IMR-90 (cell line): ENCODE results near the gene RNF146. TPM values are rescaled to one million over a fixed set of nuclear protein-coding genes. Genes with fewer than 3 reads are reported as not detected.

ENCODE experiments used
- ATAC-seq: fragments of 200-7000 bp; cut with Tn5 transposase; 2 replicates; pipeline ENCODE4 v1.9.1; 2020; ENCODE audit warnings: low read depth, mild to moderate bottlenecking, moderate library complexity
- BruUV-seq: library from RNA; stranded (reverse); fragments of 400-500 nt; replicated peaks from 2 replicates; lab custom pipeline; 2021; lab: Mats Ljungman, UMichigan
- CTCF ChIA-PET: fragments of 300-600 bp; formaldehyde crosslinking; extraction: SDS; loops from one replicate; lab custom pipeline; 2021; ENCODE audit warnings: antibody characterized with exemption; lab: Yijun Ruan, JAX
- POLR2A ChIA-PET: fragments of 300-600 bp; sonication (Branson Sonifier 250); formaldehyde crosslinking; loops from one replicate; lab custom pipeline; 2022; ENCODE audit warnings: antibody characterized with exemption; ENCODE audit not compliant: unreplicated experiment; lab: Charles Lee
- DNase-seq: peaks from one replicate; pipeline ENCODE4 v3.0.0; 2013
- H2AFZ ChIP-seq: replicated peaks from 2 replicates; pipeline ENCODE3; 2013; ENCODE audit warnings: low read length, mild to moderate bottlenecking; ENCODE audit not compliant: poor library complexity
- H2AK5ac ChIP-seq: 2 replicates; pipeline ENCODE4 v1.6.1; 2013; ENCODE audit warnings: low read depth, low read length, inconsistent platforms
- H2AK9ac ChIP-seq: replicated peaks from 2 replicates; pipeline ENCODE3; 2013; ENCODE audit warnings: mild to moderate bottlenecking, low read depth, low read length, moderate library complexity; ENCODE audit not compliant: poor library complexity
- H2BK120ac ChIP-seq: 2 replicates; pipeline ENCODE4 v1.6.1; 2013; ENCODE audit warnings: low read depth, low read length, inconsistent platforms
- H2BK15ac ChIP-seq: 3 replicates; pipeline ENCODE4 v1.6.1; 2013; ENCODE audit warnings: low read depth, low read length, inconsistent platforms
- H2BK20ac ChIP-seq: 2 replicates; pipeline ENCODE4 v1.6.1; 2013; ENCODE audit warnings: low read depth, mild to moderate bottlenecking, inconsistent platforms, low read length, moderate library complexity
- H2BK5ac ChIP-seq: 2 replicates; pipeline ENCODE4 v1.6.1; 2013; ENCODE audit warnings: mild to moderate bottlenecking, low read depth, low read length, inconsistent platforms; ENCODE audit not compliant: poor library complexity, severe bottlenecking
- H3K14ac ChIP-seq: replicated peaks from 2 replicates; pipeline ENCODE4 v1.6.1; 2013; ENCODE audit warnings: low read depth, low read length, inconsistent platforms
- H3K18ac ChIP-seq: 2 replicates; pipeline ENCODE4 v1.6.1; 2013; ENCODE audit warnings: low read depth, low read length, control low read depth
- H3K23ac ChIP-seq: 2 replicates; pipeline ENCODE4 v1.6.1; 2013; ENCODE audit warnings: low read depth, low read length, inconsistent platforms
- H3K27ac ChIP-seq: 2 replicates; pipeline ENCODE4 v1.5.1; 2013; ENCODE audit warnings: mild to moderate bottlenecking, control low read depth, low read length; ENCODE audit not compliant: insufficient read depth
- H3K27me3 ChIP-seq: 2 replicates; pipeline ENCODE4 v1.6.1; 2013; ENCODE audit warnings: low read length; ENCODE audit not compliant: control insufficient read depth, insufficient read depth
- H3K36me3 ChIP-seq: 2 replicates; pipeline ENCODE4 v1.6.1; 2013; ENCODE audit warnings: low read length, mixed read lengths; ENCODE audit not compliant: control insufficient read depth, insufficient read depth
- H3K4ac ChIP-seq: 2 replicates; pipeline ENCODE4 v1.6.1; 2013; ENCODE audit warnings: low read depth, low read length, inconsistent platforms
- H3K4me1 ChIP-seq: 2 replicates; pipeline ENCODE4 v1.6.1; 2013; ENCODE audit warnings: low read length, mixed read lengths; ENCODE audit not compliant: control insufficient read depth, insufficient read depth
- H3K4me2 ChIP-seq: 2 replicates; pipeline ENCODE4 v1.6.1; 2013; ENCODE audit warnings: low read depth, mild to moderate bottlenecking, control low read depth, low read length, moderate library complexity
- H3K4me3 ChIP-seq: 2 replicates; pipeline ENCODE4 v1.5.1; 2013; ENCODE audit warnings: low read depth, mild to moderate bottlenecking, control low read depth, low read length, moderate library complexity; ENCODE audit not compliant: insufficient read depth
- H3K56ac ChIP-seq: 2 replicates; pipeline ENCODE4 v1.6.1; 2013; ENCODE audit warnings: low read length, inconsistent platforms; ENCODE audit not compliant: insufficient read depth; ENCODE audit errors: extremely low read depth
- H3K79me1 ChIP-seq, 2 experiments: 2 replicates each; pipeline ENCODE4 v1.6.1; 2013; ENCODE audit warnings: low read length in 2 of 2, inconsistent platforms in 1 of 2, low read depth in 1 of 2
- H3K9ac ChIP-seq: 2 replicates; pipeline ENCODE4 v1.6.1; 2013; ENCODE audit warnings: low read depth, low read length, control low read depth
- H3K9me1 ChIP-seq: 2 replicates; pipeline ENCODE4 v1.6.1; 2013; ENCODE audit warnings: low read length, inconsistent platforms; ENCODE audit not compliant: insufficient read depth
- H3K9me3 ChIP-seq: 2 replicates; pipeline ENCODE4 v1.6.1; 2013; ENCODE audit warnings: low read length; ENCODE audit not compliant: control insufficient read depth, insufficient read depth
- H4K20me1 ChIP-seq: 2 replicates; pipeline ENCODE4 v1.6.1; 2013; ENCODE audit warnings: low read length, inconsistent platforms; ENCODE audit not compliant: insufficient read depth
- H4K5ac ChIP-seq: 2 replicates; pipeline ENCODE4 v1.6.1; 2013; ENCODE audit warnings: mild to moderate bottlenecking, low read depth, low read length, control low read depth
- H4K8ac ChIP-seq, 2 experiments: 2 replicates each; pipeline ENCODE4 v1.6.1; 2013; ENCODE audit warnings: low read depth in 2 of 2, low read length in 2 of 2, control low read depth in 1 of 2, inconsistent platforms in 1 of 2
- H4K91ac ChIP-seq: 2 replicates; pipeline ENCODE4 v1.6.1; 2013; ENCODE audit warnings: low read depth, low read length, inconsistent platforms; ENCODE audit not compliant: insufficient read depth
- CEBPB ChIP-seq: IDR thresholded peaks from 2 replicates; pipeline ENCODE4 v1.6.1; 2012; ENCODE audit warnings: low read depth, low read length, improper control_type of control experiment
- CHD1 ChIP-seq: IDR thresholded peaks from 2 replicates; pipeline ENCODE4 v1.6.1; 2012; ENCODE audit warnings: low read depth, low read length, improper control_type of control experiment
- CTCF ChIP-seq: conservative IDR thresholded peaks from 2 replicates; pipeline ENCODE4 v1.5.1; 2012; ENCODE audit warnings: mild to moderate bottlenecking, low read depth, low read length, improper control_type of control experiment
- FOS ChIP-seq: fragments of 150-350 bp; IDR thresholded peaks from 2 replicates; pipeline ENCODE4 v1.6.1; 2016; ENCODE audit warnings: low read depth, low read length
- MAFK ChIP-seq: IDR thresholded peaks from 2 replicates; pipeline ENCODE4 v1.6.1; 2012; ENCODE audit warnings: low read depth, low read length, improper control_type of control experiment
- MAZ ChIP-seq: IDR thresholded peaks from 2 replicates; pipeline ENCODE4 v1.6.1; 2012; ENCODE audit warnings: low read depth, mild to moderate bottlenecking, low read length, improper control_type of control experiment, moderate library complexity, borderline replicate concordance
- MXI1 ChIP-seq: IDR thresholded peaks from 2 replicates; pipeline ENCODE4 v1.6.1; 2012; ENCODE audit warnings: low read depth, mild to moderate bottlenecking, low read length, moderate library complexity, borderline replicate concordance
- NFE2L2 ChIP-seq: fragments of 150-350 bp; IDR thresholded peaks from 2 replicates; pipeline ENCODE4 v1.6.1; 2016; ENCODE audit warnings: low read depth, mild to moderate bottlenecking, low read length
- RAD21 ChIP-seq: IDR thresholded peaks from 2 replicates; pipeline ENCODE4 v1.6.1; 2012; ENCODE audit warnings: low read length, improper control_type of control experiment
- SMC3 ChIP-seq: fragments of 150-350 bp; IDR thresholded peaks from 2 replicates; pipeline ENCODE4 v1.6.1; 2016; ENCODE audit warnings: low read depth, mild to moderate bottlenecking, antibody characterized with exemption, low read length, moderate library complexity
- WGBS, 2 experiments: methylation state at CpG; one replicate each; pipeline versions ENCODE4 v1.1.5 to v1.1.7; 2013; ENCODE audit warnings: missing lambda C conversion rate in 2 of 2; ENCODE audit not compliant: insufficient read length in 1 of 2; ENCODE audit errors: extremely low coverage in 2 of 2; 5-methylcytosine and 5-hydroxymethylcytosine counted together
- dilution Hi-C: fragments of 300-500 bp; cut with HindIII; formaldehyde crosslinking; loops from one replicate; pipeline ENCODE4 v1.14.3; 2018; ENCODE audit warnings: low sequenced_read_pairs; ENCODE audit not compliant: unreplicated experiment
- in situ Hi-C: fragments of 300-500 bp; cut with MboI; formaldehyde crosslinking; loops from 3 replicates; pipeline ENCODE4 v1.14.3; 2019; ENCODE audit warnings: low sequenced_read_pairs, inconsistent platforms, mixed read lengths
- intact Hi-C: fragments of 100-400 bp; cut with micrococcal nuclease; formaldehyde crosslinking; loops from 2 replicates; pipeline ENCODE4 v1.10.0; 2022
- polyA plus RNA-seq, 3 experiments: library from polyadenylated mRNA; depleted of rRNA; stranded (reverse); fragments of >200 nt; gene quantifications; 2 replicates each; pipeline ENCODE4 v1.2.3, GENCODE V29; 2012; ENCODE audit warnings: low replicate concordance in 1 of 3
- total RNA-seq: library from RNA; depleted of rRNA; stranded (reverse); fragments of >200 nt; gene quantifications from 2 replicates; pipeline ENCODE4 v1.2.3, GENCODE V29; 2012

Gene RNF146
- total and polyA plus RNA-seq, 2 of the 4 experiments (the other 2 are of a cell fraction) = 24.0 to 32.2 TPM

GRCh38 chr6:127267646-127268625 is 1.3 kb downstream of the RNF146 start (continued):
- TF ChIP-seq MAZ = no peak

- dilution Hi-C loops (no loop called here), in situ Hi-C loops (no loop called here), intact Hi-C loops (no loop called here)
- H4K5ac ChIP-seq = no peak overlapping the region
- H3K36me3 ChIP-seq = no peaks in the 10 kb centered on the region
- no peak for TF ChIP-seq MAFK
- TF ChIP-seq NFE2L2 = no peak
- no peak for TF ChIP-seq CTCF
- TF ChIP-seq CHD1 = no peak
- TF ChIP-seq CEBPB = no peak
- TF ChIP-seq MXI1 = no peak
- no peak for TF ChIP-seq FOS
- no peak for TF ChIP-seq RAD21
- no peak for TF ChIP-seq SMC3
- no peak overlapping the region for H3K18ac ChIP-seq
- ChIA-PET CTCF (no interaction called here), POLR2A (no interaction called here)
- no peak overlapping the region for H3K4me2 ChIP-seq
- no peak overlapping the region for H3K27ac ChIP-seq
- H3K4me1 ChIP-seq = peaks cover 2% of the 10 kb centered on the region; the same call in 1 of the 2 replicates
- H2BK20ac ChIP-seq = no peak overlapping the region
- peaks cover 5% of the 10 kb centered on the region for H3K9me1 ChIP-seq
- H3K4ac ChIP-seq = no peak overlapping the region
- peaks cover 14 to 53% of the 10 kb centered on the region in 2 experiments for H3K79me1 ChIP-seq
- H4K91ac ChIP-seq = no peak overlapping the region
- no peak overlapping the region for H2BK120ac ChIP-seq
- no peak overlapping the region for H2BK5ac ChIP-seq
- H3K56ac ChIP-seq = no peak overlapping the region
- no peak overlapping the region for H4K8ac ChIP-seq
- H3K14ac ChIP-seq = no peak overlapping the region
- DNase-seq (no peak), ATAC-seq (no peak)
- H2BK15ac ChIP-seq = no peak overlapping the region
- H3K9ac ChIP-seq = no peak overlapping the region
- no peak overlapping the region for H2AK5ac ChIP-seq
- no TSS peak for BruUV-seq
- H3K4me3 ChIP-seq = no peak overlapping the region
- H2AK9ac ChIP-seq = no peak overlapping the region
- H4K20me1 ChIP-seq = peaks cover 72% of the 10 kb centered on the region
- no peaks in the 10 kb centered on the region for H3K9me3 ChIP-seq
- H2AFZ ChIP-seq = no peak overlapping the region
- no peak overlapping the region for H3K23ac ChIP-seq
- H3K27me3 ChIP-seq = no peaks in the 10 kb centered on the region
- no CpG with 5 or more reads among the region's 3 CpGs for WGBS, 2 experiments
Observed at GRCh38 chr6:127272576-127272975, 5.9 kb downstream of the RNF146 start.
